NCI-H1092 (cell line): ENCODE data around the gene CHRNA9.

Experiments used
- DNase-seq: peaks from one replicate; lab custom pipeline; 2025; lab: John Stamatoyannopoulos, UW

Gene CHRNA9

GRCh38 chr4:40308528-40309122 is 26.5 kb upstream of the CHRNA9 start:
- no peak for DNase-seq

GRCh38 chr4:40309250-40309774 is 25.8 kb upstream of the CHRNA9 start:
- DNase-seq: no peak

- DNase-seq: no peak
Measured at GRCh38 chr4:40310225-40310624, 24.9 kb upstream of the CHRNA9 start.

- no peak for DNase-seq
Measured at GRCh38 chr4:40311811-40312346, 23.3 kb upstream of the CHRNA9 start.

GRCh38 chr4:40314951-40315350 is 20.2 kb upstream of the CHRNA9 start:
- no peak for DNase-seq

- DNase-seq: no peak
Measured at GRCh38 chr4:40316333-40316781, 18.8 kb upstream of the CHRNA9 start.

GRCh38 chr4:40316782-40317635 is 18.1 kb upstream of the CHRNA9 start:
- no peak for DNase-seq

GRCh38 chr4:40317916-40318658 is 17.0 kb upstream of the CHRNA9 start:
- DNase-seq: no peak

- no peak for DNase-seq
Measured at GRCh38 chr4:40321574-40322275, 13.4 kb upstream of the CHRNA9 start.

GRCh38 chr4:40322811-40323210 is 12.3 kb upstream of the CHRNA9 start:
- DNase-seq: no peak

GRCh38 chr4:40323866-40324265 is 11.3 kb upstream of the CHRNA9 start:
- DNase-seq: no peak

- DNase-seq: peak; percentile 47
Measured at GRCh38 chr4:40325406-40326019, 9.6 kb upstream of the CHRNA9 start.

GRCh38 chr4:40327340-40327739 is 7.8 kb upstream of the CHRNA9 start:
- no peak for DNase-seq

- no peak for DNase-seq
Measured at GRCh38 chr4:40328383-40328782, 6.8 kb upstream of the CHRNA9 start.

GRCh38 chr4:40329805-40330204 is 5.3 kb upstream of the CHRNA9 start:
- no peak for DNase-seq

- DNase-seq: no peak
Measured at GRCh38 chr4:40330536-40330935, 4.6 kb upstream of the CHRNA9 start.

GRCh38 chr4:40331101-40331745 is 3.9 kb upstream of the CHRNA9 start:
- DNase-seq: no peak

- no peak for DNase-seq
Measured at GRCh38 chr4:40331961-40332360, 3.2 kb upstream of the CHRNA9 start.

GRCh38 chr4:40333921-40334352 is 1.2 kb upstream of the CHRNA9 start:
- no peak for DNase-seq

GRCh38 chr4:40335525-40335894 is 377 bp downstream of the CHRNA9 start:
- no peak for DNase-seq

GRCh38 chr4:40337051-40337450 is 1.9 kb downstream of the CHRNA9 start:
- peak; percentile 56 for DNase-seq
